ENCODE measurements around the gene ASAP2.

The ASAP2 gene

GRCh38 chr2:9364791-9365497, 158.3 kb downstream of the ASAP2 start:
- Histone ChIP-seq H3K27ac (no peak overlapping the region), H3K4me3 (ENCODE audit: low read depth, low read length) (no peak overlapping the region), H3K9me3 (ENCODE audit: severe bottlenecking) (no peaks in the 10 kb centered on the region), H3K36me3 (peaks cover 32% of the 10 kb centered on the region), H3K27me3 (ENCODE audit: insufficient read depth, low read depth, severe bottlenecking) (no peaks in the 10 kb centered on the region)
- no peak for TF ChIP-seq CTCF (IDR thresholded peaks at IDR 0.05; ENCODE audit: low read depth, low read length)
- no peak for DNase-seq

DNA sequence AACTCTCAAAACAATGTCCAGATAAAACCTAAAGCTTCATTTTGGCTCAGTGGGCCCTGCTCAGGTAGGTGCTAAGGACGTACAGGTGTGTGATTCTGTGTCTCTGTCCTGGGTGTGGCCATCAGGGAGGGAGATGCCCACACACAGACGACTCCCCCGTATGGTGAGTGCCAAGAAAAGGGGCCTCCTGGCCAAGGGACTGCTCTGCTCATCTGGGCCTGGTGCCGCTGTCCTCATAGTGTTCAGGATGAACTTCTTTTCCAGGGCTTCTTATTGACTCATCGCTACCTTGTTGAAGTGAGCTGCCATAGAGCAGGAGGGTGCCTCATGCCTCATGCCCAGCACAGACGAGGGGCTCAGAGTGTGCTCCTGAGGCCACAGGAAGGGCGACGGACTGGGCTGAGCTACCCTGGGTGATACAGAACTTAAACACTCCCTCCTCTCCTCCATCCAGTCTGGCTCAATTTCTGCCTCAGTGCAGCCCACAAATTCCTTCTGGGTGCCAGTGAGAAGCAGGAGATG, 158.9 kb downstream of the ASAP2 start:
- no peak for TF ChIP-seq CTCF (IDR thresholded peaks at IDR 0.05; ENCODE audit: low read depth, low read length)
- no peak for DNase-seq
- H3K27me3 ChIP-seq (ENCODE audit: insufficient read depth, low read depth, severe bottlenecking), result no peaks in the 10 kb centered on the region
- no peaks in the 10 kb centered on the region for H3K9me3 ChIP-seq (ENCODE audit: severe bottlenecking)
- H3K4me3 ChIP-seq (ENCODE audit: low read depth, low read length), result no peak overlapping the region
- peaks cover 27% of the 10 kb centered on the region for H3K36me3 ChIP-seq
- H3K27ac ChIP-seq, result no peak overlapping the region

GRCh38 chr2:9366026-9366425, 159.4 kb downstream of the ASAP2 start:
- TF ChIP-seq CTCF (IDR thresholded peaks at IDR 0.05; ENCODE audit: low read depth, low read length), result no peak
- Histone ChIP-seq H3K27me3 (ENCODE audit: insufficient read depth, low read depth, severe bottlenecking) (no peaks in the 10 kb centered on the region), H3K27ac (no peak overlapping the region), H3K36me3 (peaks cover 29% of the 10 kb centered on the region), H3K9me3 (ENCODE audit: severe bottlenecking) (no peaks in the 10 kb centered on the region), H3K4me3 (ENCODE audit: low read depth, low read length) (no peak overlapping the region)
- DNase-seq, result no peak

DNA sequence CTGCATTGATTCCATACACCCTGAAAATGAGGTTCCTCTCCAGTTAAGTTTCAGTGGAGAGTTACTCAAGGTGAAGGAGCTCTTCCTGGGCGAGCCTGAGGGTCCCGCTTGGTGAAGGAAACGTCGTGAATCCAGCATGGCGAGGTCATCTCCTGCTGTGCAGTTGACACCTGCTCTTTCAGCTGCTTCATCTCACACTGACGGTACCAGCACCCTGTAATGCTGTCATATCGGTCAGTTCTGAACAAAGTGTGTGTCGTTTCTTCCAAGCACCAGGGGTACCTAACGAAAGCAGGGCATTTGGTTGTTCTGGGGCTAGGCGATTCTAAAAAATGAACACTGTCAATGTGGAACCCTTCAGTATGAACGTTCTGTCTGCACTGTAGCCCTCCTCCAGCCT, 164.1 kb downstream of the ASAP2 start:
- no peak for TF ChIP-seq CTCF (IDR thresholded peaks at IDR 0.05; ENCODE audit: low read depth, low read length)
- Histone ChIP-seq H3K9me3 (ENCODE audit: severe bottlenecking) (no peaks in the 10 kb centered on the region), H3K4me3 (ENCODE audit: low read depth, low read length) (no peak overlapping the region), H3K36me3 (peaks cover 29% of the 10 kb centered on the region), H3K27me3 (ENCODE audit: insufficient read depth, low read depth, severe bottlenecking) (no peaks in the 10 kb centered on the region), H3K27ac (no peak overlapping the region)
- DNase-seq, result no peak

GRCh38 chr2:9373047-9373446, 166.4 kb downstream of the ASAP2 start:
- no peak for DNase-seq
- peaks cover 20% of the 10 kb centered on the region for H3K36me3 ChIP-seq

More at GRCh38 chr2:9373047-9373446, 166.4 kb downstream of the ASAP2 start:
- no peak overlapping the region for H3K4me3 ChIP-seq (ENCODE audit: low read depth, low read length)
- no peak overlapping the region for H3K27ac ChIP-seq
- H3K9me3 ChIP-seq (ENCODE audit: severe bottlenecking), result no peaks in the 10 kb centered on the region
- no peak for TF ChIP-seq CTCF (IDR thresholded peaks at IDR 0.05; ENCODE audit: low read depth, low read length)
- no peaks in the 10 kb centered on the region for H3K27me3 ChIP-seq (ENCODE audit: insufficient read depth, low read depth, severe bottlenecking)
